ENCODE results near the gene SERTAD4.

Gene SERTAD4

DNA sequence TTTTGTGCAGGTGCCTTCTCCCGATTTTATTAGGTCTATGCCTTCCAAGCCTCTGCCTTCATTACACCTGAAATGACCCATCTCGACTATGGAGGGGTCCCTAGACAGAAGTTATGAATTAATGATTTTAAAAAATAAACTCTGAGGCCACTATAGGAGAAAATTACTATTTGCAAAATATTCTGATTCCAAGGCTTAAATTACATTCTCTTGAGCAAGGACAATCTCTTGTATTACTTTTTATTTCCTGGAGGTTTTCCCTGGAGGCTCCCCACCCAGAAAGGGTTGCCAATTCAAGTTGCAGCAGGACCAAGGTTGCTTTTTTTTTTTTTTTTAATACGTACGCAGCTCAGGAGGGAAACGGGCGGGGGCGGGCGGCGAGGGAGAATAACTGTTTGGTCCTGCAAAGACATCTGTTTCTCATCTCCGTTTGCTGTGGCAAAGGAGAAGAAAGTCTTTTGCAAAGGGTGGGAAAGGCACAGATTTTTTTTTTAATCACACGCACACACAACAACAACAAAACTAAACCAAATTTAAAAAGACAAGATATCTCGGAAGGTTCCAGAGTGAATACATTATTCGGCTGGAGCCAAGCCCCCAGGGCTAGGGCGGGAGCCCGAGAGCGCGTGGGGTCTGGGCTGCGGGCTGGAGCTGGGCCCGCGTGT is 618 bp upstream of the SERTAD4 start:
- FAIRE-seq (no peak), DNase-seq (ENCODE audit: insufficient read length, low spot score) (no peak)

DNA sequence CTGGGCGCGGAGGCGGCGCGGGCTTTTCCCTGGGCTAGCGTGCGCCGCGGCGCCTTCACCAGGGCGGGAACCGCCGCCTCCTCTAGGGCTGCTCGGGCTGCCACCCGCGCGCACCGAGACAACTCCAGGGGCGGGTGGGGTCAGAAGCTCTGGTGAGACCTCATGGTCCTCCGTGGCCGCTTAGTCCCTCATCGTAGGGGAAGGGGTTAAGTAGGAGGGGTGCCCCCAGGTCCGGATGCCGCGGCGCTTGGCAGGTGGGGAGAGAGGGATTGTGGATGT is 559 bp downstream of the SERTAD4 start:
- no peak for FAIRE-seq
- DNase-seq (ENCODE audit: insufficient read length, low spot score) = no peak

DNA sequence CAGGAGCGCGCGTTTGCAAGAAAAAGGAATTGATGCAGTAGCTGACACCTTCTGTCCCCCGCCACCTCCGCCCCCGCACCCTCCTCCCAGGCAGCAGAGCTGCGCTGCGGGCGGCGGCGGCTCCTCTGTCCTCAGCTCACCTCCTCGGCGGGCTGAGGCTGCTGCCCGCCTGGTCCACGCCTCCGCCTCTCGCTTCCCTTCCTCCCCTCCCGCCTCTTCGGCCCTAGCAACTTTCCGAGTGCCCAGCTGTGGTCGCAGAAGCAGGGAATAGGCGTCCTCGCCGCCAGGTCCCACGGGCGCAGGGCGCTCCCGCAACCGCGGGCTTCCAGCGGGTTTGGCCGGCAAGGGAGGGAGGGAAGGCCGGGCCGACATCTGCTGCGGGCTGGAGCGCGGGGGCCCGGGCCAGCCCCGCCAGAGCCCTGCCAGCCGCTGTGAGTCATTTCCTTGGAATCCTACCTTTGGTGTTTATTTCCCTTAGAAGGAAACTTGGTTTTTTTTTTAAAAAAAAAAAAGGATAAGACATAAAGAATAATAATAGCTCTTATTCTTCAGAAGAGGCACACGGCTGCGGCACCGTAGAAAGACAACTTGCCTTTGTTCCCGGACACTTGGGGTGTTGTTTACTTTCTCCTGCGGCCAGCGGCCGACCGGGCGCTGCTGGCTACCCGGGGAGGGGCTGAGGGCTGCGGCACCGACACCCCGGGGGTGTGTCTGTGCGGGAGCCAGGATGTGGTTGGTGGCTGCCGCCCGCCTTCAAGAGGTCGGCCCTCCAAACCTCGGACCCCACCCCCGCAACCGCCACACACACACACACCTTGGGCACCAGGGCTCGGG is 1.1 kb downstream of the SERTAD4 start:
- FAIRE-seq = no peak
- no peak for DNase-seq (ENCODE audit: insufficient read length, low spot score)

DNA sequence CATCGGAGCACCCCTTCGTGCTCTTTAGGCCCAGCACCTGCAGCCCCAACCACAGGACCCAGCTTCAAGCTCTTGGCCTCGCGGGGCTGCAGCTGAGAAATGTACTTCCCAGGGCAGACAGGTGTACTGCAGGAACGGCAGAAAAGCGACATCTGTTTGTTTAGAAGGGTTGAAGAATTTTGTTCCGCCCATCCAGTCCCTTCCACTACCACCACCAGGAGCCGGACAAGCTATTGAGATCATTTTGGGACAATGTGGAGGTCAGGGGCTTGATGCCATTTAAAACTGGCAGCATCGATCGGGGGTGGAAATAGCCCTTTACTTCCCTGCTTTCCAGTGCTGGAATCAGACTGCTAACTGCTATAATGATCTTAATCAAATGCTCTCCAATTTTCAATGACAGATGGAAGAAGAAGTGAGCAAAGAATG is 1.7 kb downstream of the SERTAD4 start:
- DNase-seq (ENCODE audit: insufficient read length, low spot score) = no peak
- no peak for FAIRE-seq

DNA sequence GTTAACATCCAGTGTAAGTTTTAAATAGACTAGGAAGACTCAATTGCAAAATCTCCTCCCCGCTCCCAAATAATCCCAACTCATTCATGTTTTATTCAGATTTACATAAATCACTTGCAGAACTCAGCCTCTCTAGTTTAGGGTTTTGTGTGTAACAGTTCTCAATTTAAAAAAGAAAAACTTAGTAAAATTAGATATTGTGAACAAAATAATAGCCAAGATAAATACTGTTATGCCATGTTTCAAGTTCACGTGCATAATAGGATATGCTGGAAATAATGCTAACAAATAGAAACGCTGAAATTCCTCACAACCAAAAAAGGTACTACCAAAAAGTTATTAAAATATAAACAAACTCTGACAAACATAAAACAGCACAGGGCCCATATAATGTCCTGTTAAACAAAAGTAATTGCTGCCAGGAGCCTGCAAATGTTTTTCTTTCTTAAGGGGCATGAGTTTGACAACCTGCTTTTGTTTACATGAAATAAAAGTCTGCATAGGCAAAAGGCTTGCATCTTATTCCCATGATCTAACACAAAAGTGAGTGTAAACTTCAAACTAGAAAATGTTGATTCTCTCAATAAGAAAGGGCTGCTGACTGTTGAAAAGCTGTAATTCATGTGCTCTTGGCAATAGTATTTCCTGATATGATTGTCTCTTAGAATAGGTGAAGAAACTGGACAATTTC is 2.9 kb downstream of the SERTAD4 start:
- DNase-seq (ENCODE audit: insufficient read length, low spot score) (no peak), FAIRE-seq (no peak)

DNA sequence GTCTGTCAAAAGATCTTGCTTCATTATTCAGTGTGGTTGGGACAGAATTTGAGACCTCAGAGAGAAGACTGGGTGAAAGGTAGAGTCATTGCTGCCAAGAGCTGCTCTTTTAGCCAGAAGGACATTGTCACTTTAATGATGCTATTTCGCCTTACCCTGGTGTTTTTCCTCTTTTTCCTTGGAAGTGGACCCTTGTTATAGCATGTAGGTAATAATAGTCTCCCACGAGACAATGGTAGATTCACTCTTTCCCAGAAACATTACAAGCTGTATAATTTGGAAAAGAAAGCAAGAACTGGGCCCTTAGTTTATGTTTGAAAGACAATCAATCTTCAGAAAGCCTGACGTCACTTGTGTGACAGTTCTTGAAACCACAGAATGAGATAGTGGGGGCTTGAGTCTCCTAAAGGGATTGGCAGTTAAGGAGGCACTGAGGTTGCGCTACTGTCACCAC is 3.8 kb downstream of the SERTAD4 start:
- no peak for DNase-seq (ENCODE audit: insufficient read length, low spot score)
- FAIRE-seq = no peak

DNA sequence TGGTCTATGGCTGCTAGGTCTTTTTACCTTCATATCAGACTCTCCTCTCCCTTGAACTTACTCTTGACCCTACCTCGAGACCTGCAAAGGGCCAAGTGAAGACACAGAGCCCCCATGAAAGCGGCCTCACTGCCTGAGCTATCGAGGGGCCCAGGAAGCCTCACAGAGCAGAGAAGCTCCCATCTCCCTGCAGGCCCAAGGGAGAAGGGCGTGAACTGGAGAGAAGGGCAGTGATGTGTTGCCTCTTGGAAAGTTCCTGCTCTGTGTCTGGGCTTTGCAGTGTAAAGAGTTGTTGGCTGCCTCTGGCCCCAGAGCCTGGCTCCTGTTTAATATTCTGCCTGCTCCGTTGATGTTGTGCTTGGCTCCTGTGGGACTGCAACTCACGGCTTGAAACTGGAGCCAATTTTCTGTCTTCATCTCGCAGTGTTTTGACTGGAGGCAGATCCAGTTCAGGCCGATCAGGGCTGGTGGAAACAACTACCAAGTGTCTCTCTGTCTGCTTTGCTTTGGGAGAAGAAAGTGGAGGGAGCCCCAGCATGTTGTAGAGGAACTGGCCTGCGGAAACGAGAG is 4.3 kb downstream of the SERTAD4 start:
- DNase-seq (ENCODE audit: insufficient read length, low spot score) (no peak), FAIRE-seq (no peak)

DNA sequence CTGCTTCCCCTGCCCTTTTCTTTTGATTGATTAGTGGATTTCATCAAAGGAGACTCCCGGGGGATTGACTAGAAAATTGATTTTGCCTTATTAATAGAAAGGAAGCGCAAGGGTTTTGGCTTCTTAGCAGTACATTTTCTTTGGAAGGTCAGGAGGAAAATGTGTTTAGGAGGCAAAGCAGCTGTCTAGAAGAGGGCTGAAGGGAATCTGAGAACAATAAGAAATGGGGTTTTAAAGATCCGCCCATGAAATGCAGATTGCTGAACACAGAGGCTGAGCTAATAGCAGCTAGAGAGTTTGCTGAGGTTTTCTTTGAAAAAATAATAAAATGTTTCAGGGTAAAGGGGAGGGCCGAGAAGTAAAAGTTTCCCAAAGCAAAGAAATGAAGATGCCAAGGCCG is 4.9 kb downstream of the SERTAD4 start:
- DNase-seq (ENCODE audit: insufficient read length, low spot score) (no peak), FAIRE-seq (no peak)

DNA sequence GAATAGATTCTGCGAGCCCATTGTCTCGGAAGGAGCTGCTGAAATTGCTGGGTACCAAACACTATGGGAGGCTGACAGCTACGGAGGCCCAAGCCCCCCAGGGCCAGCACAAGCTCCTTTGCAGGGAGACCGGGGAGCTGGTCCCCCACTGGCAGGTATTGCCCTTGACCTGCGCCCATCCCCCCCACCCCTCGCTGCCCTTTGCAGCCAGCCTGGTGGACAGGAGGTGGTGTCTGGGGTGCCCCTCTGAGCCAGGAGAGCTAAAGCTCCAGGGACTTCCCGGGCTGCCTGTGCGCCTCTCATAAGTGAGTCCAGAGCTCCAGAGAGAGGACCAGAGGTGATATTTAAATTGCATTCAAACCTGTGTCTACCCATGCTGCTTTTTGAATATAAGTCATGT is 5.4 kb downstream of the SERTAD4 start:
- no peak for DNase-seq (ENCODE audit: insufficient read length, low spot score)
- no peak for FAIRE-seq

DNA sequence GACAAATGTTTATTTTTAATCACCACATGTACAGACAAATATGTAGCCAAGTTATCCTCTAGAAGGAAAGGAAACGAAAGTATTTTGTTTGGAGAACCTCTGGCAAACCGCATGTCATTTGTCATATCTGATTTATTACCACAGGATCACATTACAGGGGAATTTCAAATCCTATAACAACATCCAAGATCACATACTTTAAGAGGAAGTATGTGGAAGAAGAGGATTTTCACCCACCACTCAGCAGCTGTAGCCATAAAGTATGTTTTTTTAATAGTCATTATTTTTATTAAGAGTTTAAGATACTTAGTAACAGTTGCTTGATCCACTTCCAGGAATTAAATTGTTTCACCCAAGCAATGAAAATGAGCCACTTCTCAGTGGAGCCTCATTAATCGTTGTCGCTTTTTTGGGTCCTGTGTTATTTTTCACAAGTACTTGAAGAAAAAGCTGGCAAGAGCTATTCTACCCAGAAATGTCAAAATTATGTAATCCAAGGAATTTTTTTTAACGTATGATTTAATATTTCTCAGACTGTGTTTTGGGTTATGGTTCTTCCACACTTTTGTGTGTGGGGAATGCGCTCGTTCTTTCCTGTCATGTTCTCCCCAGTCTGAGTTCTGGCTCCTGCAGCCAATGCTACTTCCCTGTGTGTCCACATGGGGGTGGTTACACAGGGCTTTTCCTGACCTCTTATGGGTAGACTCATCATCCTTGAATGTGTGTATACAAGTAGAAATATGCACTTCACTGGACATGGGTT is 6.9 kb downstream of the SERTAD4 start:
- DNase-seq (ENCODE audit: insufficient read length, low spot score) (no peak), FAIRE-seq (no peak)

DNA sequence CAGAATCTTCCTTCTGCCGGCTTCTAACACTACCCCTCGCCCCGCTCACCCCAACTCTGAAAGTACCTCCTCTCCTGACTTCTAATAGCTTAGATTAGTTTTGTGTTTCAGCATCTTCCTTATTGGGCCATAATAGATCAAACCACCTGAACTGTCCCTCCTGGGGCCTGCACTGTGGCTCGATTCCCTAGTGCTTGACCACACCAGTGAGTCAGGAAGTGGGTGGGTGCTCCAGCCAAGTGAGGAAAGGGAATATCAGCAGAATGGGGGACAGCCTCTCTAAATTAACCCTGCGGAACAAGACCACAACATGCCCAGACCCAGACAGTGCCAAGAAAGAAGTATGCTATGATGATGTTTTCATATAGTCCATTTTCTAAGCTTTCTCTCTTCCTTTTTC is 8.5 kb downstream of the SERTAD4 start:
- FAIRE-seq (no peak), DNase-seq (ENCODE audit: insufficient read length, low spot score) (no peak)

DNA sequence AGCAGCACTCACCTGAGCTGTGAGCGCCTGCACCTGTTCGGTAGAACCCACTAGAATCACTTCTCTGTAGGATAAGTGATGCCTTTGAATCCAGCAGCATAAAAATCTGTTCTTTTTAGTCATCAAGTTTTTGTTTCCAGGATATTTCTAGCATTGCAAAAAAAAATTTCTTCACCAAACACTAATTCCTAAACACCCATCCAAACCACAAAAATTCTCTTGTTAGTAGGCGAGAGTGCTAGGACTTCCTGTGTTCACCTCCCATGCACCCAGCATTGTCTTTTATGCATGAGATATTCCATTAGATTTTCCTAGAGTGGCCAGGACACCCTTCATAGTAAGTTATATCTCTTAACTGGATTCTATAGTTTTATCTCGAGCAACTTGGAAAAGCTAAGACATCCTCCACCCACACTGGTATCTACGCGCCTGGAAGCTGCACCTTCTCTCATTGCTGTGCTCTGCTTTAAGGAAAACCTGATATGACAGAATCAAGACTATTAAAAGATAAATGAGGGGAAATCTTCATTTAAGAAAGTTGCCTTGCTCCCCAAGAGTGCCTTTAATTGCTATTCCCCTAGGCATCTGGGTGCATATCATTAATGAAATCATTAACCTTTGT is 12.3 kb downstream of the SERTAD4 start:
- DNase-seq (ENCODE audit: insufficient read length, low spot score) (no peak), FAIRE-seq (no peak)

DNA sequence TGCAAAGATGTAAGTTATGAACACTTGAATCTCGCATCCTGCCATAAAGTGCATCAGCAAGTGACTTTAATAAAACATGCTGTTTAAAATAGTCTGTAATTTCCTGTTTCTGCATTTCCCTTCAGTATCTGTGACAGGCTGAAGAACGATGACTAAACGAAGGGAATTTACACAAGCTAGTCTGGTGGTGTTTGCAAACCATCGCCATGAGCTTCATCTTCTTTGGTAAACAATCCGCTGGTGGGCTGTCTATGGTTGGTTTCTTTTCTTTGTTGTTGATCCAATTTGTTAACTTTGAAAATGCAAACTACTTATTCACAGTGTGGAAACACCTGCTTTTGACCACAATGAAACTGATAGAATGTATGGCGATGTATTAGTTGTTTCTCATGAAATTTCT is 13.9 kb downstream of the SERTAD4 start:
- DNase-seq (ENCODE audit: insufficient read length, low spot score) (no peak), FAIRE-seq (no peak)

DNA sequence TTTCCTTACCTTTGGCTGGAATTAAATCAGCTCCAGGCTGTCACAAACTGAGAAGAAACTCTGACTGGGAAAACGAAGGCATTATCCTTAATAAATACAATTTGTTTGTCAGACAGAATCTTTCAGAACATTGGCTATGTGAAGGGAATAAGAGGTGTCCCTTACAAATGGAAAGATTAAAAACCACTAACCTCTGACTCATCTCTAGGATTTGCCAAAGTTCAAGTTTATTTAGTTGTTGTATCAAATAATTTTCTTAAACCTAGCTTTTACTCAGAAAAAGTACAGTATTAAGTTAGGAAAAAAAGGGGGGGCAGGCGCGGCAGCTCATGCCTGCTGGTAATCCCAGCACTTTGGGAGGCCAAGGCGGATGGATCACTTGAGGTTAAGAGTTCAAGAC is 15.7 kb downstream of the SERTAD4 start:
- DNase-seq (ENCODE audit: insufficient read length, low spot score) = no peak
- no peak for FAIRE-seq

DNA sequence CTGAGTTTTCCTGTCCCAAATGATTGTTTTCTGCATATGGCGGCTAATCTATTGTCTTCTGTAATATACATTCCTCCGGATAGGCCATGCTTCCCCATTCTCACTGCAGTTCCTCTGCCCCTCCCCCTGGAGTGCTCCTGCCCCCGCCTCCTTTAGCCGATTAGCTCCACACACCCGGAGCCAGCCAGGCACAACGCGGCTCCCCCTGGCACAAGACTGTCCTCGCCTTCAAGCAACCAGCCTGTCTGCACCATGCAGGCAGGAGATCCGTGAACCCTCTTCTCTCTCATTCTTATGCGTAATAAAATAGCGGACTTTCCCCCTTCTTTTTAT is 18.0 kb downstream of the SERTAD4 start:
- DNase-seq (ENCODE audit: insufficient read length, low spot score) = no peak
- FAIRE-seq = no peak

DNA sequence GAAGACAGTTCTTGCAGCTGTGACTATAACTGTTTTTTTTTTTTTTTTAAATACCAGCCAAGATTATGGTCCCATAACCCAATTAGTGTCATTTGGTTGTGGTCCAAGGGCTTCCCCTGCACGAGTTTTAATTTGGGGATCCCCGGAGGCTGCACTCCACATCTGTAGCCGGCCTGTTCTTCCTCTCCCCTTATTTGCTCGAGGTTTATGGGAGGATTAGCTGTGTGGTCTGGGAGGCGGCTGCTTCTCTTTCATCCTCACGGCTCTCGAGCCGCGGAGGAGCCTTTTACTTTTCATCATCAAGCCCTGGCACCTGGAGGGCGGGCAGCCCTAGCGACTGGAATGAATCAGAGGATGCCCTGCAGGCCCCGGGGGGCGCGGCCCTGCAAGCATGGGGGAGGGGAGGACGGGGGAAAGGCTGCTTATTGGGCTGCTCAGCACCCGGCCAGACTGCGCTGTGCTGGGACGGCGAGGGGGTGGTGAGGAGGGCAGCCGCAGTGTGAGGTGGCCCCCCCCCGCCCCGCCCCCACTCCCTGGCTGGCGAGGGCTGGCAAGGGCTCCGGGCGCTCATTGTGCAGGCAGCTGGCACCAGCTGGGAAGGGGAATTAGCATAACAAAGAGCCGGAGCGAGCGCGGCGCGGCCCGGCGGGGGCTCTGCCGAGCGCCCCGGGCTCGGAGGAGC is 18.5 kb downstream of the SERTAD4 start:
- DNase-seq (ENCODE audit: insufficient read length, low spot score) (no peak), FAIRE-seq (no peak)

DNA sequence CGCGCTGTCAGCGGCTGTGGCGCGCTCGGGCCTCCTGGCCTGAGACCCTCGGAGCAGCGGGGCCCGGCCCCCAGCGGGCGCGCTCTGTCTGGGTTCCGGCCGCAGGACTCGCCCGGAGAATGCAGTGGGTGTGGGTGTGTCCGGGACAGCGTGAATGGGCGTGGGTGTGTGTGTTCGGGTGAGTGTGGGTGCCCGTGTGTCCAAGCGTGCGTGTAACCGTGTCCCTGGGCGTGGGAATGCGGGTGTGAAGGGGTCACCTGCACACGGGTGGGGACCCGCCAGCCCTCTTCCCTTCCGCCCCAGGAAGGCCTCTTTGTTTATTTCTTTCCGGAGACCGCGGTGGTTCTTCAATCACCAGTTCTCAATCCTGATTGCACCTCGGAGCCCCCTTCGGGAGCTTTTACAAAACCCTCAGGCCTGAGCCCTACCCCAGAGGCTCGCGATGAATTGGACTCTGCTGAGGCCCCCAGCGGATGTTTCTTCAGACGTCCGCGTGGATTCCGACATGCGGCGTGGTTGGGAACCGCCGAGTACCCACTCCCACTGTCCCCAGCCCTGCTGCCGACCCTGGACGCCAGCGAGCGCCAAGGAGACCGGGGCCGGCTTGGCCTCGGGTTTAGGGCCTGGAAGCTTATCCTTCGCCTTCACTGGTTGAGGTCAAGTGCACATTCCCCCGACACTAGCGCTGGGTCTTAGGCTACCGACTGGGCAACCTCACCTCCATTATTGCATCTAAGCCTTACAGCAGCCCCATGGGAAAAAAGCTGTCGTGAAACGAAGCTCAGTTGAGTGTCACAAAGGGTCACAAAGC is 19.3 kb downstream of the SERTAD4 start:
- DNase-seq (ENCODE audit: insufficient read length, low spot score) (no peak), FAIRE-seq (no peak)

DNA sequence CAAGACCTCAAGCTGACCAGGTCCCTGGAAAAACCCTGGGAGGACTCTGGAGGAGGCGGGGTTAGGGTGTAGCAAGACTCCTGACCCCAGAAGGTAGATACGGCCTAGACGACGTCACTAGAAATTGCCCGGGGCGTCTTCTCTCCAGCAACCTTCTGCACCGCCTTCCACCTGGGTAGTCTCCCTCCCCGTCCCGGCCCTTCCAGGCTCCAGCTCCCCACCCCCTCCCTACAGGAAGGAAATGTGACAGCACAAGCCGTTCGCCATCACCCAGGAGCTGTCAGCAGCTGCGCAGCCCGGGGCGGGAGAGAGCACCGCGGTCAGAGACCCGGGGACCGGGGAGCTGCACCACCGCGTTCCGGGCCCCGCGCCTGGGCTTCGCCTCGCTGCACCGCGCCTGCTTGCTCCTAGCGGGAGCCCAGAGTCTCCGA is 20.0 kb downstream of the SERTAD4 start:
- no peak for FAIRE-seq
- no peak for DNase-seq (ENCODE audit: insufficient read length, low spot score)

DNA sequence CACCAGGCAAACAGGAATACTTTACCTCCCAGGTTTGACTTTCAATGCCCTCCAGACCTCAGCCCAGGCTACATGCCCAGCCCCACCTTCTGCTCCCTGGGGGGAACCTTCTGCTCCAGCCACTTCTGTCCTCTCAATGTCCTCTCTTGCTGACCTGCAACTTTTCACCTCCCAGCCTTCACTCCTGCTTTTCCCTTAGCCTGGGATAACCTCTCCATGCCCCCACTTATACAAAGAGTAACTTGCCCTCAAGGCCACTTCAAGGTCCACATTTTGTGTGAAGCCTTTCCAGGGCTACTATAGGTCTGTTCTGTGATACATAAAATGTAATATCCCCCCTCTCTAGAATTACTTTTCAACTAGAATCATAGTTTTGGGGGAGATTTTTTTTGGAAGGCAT is 21.7 kb downstream of the SERTAD4 start:
- DNase-seq (ENCODE audit: insufficient read length, low spot score) = no peak
- no peak for FAIRE-seq

Measured in GM19239 (cell line).